GM18951 (cell line): Measurements from ENCODE around the gene NETO2.
"Not testable (repeated sequence)": the region's sequence is repeated elsewhere in the genome, so short reads cannot be mapped to it uniquely, and the experiment has no call there.

ENCODE experiments used
- POLR2A ChIP-seq: IDR thresholded peaks from 4 replicates; pipeline ENCODE4 v1.6.1; 2011; ENCODE audit warnings: mild to moderate bottlenecking; ENCODE audit not compliant: insufficient read length, insufficient read depth; ENCODE audit errors: extremely low read depth
- in situ Hi-C: fragments of 300-500 bp; cut with MboI; formaldehyde crosslinking; loops from one replicate; pipeline ENCODE4 v1.12.0; 2022; ENCODE audit warnings: low sequenced_read_pairs, mixed read lengths, inconsistent platforms; ENCODE audit not compliant: unreplicated experiment

The NETO2 gene

DNA sequence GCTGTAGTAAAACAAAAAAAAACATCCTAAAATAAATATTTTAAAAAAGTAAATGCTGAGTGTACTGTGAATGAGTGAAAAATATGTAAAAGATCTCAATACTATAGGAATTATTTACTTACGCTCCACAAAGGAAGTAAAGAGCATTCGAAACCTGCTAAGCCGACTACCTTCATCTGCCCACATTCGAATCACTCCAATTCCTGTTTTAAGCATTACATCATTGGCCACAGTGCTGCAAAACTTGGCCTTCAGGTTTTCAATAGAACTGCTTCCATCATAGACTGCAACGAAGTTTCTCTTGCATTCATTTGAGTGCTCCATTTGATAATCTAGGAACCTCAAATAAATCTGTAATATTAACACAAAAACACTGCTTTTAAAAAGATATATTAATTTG is 34.4 kb downstream of the NETO2 start:
- no peak for TF ChIP-seq POLR2A
- in situ Hi-C loops: no loop called here

DNA sequence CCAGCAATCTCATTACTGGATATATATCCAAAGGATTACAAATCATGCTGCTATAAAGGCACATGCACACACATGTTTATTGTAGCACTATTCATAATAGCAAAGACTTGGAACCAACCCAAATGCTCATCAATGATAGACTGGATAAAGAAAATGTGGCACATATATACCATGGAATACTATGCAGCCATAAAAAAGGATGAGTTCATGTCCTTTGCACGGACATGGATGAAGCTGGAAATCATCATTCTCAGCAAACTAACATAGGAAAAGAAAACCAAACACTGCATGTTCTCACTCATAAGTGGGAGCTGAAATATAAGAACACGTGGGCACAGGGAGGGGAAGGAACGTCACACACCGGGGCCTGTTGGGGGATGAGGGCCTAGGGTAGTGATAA is 40.8 kb downstream of the NETO2 start:
- in situ Hi-C loops: not testable (repeated sequence)

DNA sequence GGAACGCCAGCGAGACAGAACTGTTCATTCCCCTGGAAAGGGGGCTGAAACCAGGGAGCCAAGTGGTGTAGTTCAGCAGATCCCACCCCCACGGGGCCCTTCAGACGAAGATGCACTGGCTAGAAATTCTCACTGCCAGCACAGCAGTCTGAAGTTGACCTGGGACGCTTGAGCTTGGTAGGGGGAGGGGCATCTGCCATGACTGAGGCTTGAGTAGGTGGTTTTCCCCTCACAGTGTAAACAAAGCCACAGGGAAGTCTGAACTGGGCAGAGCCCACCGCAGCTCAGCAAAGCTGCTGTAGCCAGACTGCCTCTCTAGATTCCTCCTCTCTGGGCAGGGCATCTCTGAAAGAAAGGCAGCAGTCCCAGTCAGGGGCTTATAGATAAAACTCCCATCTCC is 46.6 kb downstream of the NETO2 start:
- in situ Hi-C loops: not testable (repeated sequence)

DNA sequence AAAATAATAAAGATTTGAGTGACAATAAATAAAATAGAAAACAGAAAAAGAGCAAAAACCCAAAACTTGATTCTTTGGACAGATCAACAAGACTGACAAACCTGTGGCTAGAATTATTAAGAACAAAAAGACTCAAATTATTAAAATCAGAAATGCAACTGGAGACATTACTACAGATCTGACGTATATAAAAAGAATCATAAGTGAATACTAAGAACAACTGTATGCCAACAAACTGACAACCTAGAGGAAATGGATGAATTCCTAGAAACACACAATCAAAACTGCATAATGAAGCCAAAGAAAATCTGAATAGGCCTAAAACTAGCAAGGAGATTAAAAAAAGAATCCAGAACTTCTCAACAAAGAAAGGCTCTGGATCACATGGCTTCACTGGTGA is 47.4 kb downstream of the NETO2 start:
- in situ Hi-C loops: no loop called here
- TF ChIP-seq POLR2A: no peak

DNA sequence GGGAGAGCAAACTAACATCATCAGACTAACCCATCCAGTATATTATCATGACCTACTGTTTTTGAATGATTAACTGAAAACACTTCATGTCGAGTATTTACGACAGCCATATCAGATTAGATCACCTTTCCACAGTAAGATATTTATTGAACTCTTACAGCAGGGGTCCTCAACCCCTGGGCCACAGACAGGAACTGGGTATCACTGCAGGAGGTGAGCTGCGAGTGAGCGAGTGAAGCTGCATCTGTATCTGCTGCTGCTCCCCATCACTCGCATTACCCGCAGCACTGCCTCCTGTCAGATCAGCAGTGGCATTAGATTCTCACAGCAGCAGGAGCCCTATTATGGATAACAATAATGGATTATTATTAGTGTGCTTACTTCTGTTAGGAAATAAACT is 59.5 kb downstream of the NETO2 start:
- in situ Hi-C loops: no loop called here
- no peak for TF ChIP-seq POLR2A

DNA sequence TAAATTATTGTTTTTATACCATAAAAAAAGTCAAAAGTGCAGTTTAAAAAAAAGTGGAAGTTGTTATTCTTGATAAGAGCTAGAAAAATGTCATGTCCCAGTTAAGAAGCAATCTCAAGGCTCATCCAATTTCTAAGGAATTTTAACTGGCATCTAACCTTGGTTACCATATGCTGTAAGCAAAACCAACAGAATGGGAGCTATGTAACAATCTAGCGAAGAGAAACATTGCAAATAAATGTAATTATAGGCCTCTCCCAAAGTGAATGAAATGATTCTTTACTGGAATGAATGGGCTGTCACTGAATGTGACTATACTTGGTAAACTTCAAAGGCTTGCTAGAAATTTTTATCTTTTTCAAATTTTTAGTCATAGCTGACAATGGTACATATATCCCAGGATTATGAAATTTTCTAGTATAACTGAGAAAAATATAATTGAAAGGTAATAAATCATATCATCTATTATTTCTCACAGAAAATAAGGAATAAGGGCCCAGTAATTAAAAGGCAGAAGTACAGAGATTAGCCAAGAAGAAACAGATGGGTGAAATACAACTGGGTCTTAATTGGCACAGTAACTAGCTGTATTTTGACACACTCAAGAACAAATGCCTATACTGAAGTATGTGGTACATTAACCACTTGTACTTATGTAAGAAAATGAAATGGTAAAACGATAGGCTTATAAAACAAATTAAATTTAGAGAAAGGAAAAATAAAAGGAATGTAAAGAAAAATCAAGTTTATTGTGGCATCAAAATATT is 61.5 kb downstream of the NETO2 start:
- in situ Hi-C loops: no loop called here
- no peak for TF ChIP-seq POLR2A

DNA sequence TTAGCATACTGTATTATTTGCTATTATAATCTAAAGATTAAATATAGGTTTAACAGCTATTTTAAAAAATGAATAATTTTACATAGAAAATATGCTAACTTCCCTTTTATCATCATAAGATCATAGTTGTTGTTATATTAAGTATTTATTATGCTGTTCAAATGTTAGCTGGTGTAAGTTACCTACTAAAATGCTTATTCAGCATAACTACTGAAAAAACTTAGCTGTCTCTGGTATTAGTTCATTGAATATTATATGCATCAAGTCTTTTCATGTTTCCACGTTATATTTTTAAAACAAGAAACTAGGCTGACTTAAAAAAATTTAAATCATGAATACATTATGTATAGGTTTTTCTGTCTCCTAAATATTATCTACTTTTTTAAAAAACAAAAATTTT is 62.6 kb downstream of the NETO2 start:
- no peak for TF ChIP-seq POLR2A
- in situ Hi-C loops: no loop called here

DNA sequence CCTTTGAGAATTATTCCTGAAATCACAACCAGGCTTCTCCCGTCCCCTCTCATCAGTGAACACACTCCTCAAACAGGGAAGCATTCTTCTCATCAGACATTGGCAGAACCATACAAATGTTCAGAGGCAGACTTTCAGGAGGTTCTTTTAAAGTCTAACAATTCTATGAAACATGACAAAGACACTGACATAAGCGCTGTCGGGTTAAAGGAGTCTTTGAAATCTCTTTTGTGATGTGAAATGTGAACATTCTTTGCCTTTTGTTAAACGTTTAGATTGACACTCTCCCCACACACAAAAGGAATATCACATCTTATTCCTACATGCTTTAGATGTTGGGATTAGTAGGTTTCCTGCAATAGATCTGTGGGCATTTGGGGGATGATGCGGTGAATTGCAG is 63.9 kb downstream of the NETO2 start:
- in situ Hi-C loops: no loop called here
- no peak for TF ChIP-seq POLR2A

DNA sequence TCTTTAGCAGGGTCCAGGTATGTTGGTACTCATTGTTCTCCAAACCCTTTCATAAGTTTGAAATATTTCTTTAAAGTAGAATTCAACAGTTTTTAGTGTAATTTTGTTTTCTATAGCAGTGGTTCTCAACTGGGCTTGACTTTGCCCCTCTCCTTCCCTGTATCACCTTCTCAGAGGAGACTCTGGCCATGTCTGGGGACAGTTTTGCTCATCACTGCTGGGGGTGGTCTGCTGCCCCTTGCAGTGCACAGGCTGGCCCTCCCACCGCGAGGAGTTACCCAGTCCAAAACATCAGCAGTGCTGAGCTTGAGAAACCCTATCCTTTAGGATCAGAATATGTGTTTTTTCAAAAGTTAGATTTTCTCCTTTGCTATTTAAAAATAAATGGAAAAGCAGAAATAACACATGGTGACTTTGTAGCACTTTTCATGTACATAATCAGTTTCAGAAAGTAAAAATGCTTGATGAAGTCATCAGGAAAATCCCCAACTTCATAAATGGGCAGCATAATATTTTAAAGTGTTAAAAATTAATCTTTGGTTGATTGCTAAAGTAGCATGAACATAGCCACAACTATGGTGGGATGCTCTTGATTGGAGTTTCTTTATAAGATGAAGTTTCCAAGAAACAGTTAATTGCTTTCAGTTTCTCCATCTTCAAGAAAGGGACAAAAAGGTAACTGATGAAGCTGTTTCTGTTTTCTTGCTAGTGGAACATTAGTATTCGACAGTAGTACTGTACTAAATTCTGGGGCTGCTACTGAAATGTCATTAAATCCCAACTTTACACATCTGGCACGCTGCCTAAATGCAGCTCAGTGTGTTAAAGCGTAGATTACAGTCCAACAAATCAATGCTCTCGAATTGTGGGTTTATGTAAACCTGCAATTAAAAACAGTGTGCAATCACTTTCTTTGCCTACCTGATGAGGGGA is 70.3 kb downstream of the NETO2 start:
- in situ Hi-C loops: no loop called here

DNA sequence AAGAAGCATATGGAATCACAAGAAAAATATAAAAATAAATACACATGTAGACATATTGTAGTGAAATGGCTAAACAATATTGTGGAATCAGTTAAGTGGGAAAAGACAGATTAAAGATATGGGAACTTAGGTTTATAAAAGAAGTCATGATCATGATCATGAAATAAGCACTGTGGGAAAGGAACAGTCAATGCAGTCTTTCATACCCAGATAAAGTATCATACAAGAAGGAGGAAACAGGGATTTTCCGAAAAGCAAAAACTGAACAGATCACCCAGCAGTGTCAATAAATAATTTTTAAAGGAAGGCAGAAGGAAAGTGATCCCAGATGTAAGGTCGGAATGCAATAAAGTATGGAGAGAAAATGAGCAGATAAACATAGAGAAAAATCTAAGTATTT is 71.6 kb downstream of the NETO2 start:
- TF ChIP-seq POLR2A: no peak
- in situ Hi-C loops: no loop called here

More for the DNA sequence above, 70.3 kb downstream of the NETO2 start:
- TF ChIP-seq POLR2A: no peak

DNA sequence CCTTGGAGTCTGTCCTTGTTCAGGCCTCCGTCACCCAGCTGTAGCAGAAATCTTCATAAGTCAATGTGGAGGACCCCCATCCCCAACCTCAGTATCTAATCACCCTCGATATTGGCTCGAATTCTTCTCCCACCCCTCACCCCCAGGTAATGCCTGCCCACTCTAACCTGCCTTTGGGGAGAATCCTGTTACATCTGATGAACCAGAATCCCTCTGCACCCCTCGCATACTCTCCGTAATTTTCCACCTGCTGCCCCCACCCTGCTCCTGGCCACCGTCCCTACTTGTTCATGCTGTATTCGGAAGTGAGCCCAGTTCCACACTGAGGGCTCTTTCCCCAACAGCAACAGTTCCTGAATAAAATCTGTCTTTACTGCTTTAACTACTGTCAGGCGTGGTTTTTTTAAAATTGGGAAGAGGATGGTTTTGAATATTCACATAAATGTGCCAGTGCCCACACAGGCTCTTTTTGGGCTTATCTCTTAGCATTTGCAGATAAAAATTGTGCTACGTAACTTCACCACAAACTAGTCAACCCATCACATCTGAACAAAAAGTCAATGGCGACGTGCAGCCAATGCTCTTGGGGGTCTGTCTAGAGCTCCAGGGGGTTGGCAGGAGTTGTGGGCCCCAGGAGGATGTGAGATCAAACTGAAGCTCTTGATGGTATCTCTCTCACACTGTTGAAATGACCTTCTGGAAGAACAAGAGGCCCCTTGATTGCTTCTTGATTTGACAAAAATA is 73.7 kb downstream of the NETO2 start:
- in situ Hi-C loops: no loop called here
- TF ChIP-seq POLR2A: no peak

DNA sequence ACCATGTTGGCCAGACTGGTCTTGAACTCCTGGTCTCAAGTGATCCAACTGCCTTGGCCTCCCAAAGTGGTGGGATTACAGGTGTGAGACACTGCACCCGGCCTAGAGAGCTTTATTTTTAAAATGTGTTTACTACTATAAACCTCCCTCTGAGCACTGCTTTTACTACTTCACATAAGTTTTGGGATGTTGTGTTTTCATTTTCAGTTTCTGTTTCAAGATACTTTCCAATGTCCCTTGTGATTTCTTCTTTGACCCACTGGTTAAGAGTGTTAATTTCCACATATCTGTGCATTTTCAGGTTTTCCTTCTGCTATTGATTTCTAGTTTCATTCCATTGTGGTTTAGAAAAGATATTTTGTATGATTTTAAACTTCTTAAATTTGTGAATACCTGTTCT is 74.4 kb downstream of the NETO2 start:
- TF ChIP-seq POLR2A: no peak
- in situ Hi-C loops: no loop called here

DNA sequence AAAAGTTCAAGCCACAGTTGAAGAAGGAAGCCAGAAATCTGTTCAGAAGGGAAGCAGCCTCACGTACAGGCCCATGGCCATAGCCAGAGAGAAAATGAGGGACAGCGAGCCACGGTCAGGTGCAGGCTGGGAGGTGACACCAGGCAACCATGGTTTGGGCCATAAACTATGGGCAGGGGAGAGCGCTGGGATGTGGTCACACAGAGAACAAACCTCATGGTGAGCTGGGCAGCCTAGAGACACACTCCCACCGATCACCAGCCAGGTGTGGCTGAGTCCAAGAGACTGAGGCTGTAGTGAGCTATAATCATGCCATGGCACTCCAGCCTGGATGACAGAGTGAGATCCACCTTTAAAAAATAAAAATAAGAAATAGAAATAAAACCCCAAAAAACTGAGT is 76.5 kb downstream of the NETO2 start:
- in situ Hi-C loops: no loop called here
- TF ChIP-seq POLR2A: no peak

DNA sequence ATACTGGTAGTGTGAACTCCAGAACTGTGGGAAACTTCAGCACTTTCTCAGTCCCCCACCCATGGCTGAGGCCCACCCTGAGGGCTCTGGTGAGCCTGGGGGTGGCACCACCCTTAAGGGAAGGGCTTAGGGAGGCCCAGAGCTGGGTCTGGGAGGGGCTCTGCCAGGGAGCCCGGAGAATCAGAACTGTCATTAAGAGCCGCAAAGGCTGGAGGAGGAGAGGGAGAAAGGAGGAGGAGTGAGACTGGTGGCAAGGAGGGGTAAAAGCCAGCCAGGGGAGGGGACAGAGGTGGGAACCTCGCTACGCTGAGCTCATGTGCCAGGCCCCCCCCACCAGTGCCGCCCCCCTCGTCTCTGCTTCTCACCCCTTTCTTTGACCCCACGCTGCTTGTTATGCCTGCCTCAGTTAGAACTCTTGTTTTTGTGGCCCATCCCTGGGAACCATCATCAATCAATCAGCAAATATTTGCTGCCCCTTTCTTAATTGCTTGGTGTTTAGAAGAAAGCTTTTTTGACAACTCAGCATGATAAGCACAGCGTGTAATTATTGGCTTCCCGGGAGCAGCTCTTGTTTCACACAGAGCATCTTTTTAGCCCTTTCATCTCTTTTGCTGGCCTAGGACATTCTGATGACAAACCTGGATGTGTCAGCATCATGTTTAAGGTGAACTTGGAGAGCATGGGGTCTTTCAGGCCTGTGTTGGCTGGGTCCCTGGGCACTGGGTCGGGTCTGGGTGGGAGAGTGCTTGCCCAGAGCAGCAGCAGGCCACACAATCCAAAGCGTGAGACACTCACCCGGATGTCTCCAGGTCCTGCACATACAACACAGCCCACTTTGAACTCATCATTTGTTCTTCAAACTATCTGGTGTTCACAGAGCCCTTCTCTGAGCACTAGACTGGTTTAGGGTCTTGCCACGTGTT is 77.7 kb downstream of the NETO2 start:
- in situ Hi-C loops: no loop called here
- no peak for TF ChIP-seq POLR2A
